HG02610 (cell line): Measurements from ENCODE around the gene SNRNP40.

Experiments
- ATAC-seq: cut with Tn5 transposase; IDR thresholded peaks from one replicate; pipeline ENCODE4 v1.9.1; 2021; ENCODE audit warnings: mild to moderate bottlenecking, moderate library complexity; ENCODE audit not compliant: unreplicated experiment

The SNRNP40 gene

DNA sequence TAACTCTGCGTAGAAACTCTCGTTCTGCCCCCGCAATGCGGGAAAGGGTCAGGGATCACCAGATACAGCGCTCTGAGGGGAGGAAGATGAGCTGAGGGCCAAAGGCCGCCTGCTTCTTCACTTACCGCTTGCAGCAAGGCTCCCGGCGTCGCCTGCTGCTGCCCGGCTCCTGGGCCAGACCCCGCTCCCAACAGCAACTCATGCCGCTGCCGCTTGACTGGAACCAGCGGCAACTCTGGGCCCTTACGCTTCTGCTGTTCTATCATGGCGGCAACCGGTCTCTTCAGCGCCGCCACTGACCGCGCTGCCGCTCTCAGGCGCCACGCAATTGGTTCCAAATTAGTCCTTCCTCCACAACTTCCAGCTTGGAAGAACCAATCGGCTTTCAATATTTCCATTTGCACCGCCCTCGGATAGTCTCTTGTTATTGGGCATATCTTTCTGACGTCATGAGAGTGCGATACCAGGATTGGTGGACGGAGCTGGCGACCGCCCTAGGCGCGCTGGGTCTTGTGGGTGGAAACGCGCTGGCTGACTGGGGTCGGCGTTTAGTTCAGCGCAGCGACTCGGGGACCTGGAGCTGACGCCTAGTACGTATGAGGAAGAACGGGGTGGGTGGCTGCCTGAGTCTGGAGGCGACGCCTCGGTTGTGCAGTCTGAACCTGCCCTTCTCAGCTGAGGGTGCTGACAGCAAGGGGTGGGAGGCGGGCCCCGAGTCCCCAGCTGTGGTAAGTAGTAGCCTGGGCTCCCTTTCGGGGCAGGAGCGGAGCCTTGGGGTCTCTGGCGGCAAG lies at the start of gene SNRNP40, which contains the start of gene ZCCHC17:
Gene SNRNP40, minus strand, starts transcription at position 303 of the 791 bp plus-strand sequence. Its CDS starts 37 bp downstream, at position 266.
Gene ZCCHC17, plus strand, starts transcription at position 547 of the 791 bp plus-strand sequence. CDS start 13,067 bp downstream, outside the sequence.
- peak; percentile 98 for ATAC-seq

DNA sequence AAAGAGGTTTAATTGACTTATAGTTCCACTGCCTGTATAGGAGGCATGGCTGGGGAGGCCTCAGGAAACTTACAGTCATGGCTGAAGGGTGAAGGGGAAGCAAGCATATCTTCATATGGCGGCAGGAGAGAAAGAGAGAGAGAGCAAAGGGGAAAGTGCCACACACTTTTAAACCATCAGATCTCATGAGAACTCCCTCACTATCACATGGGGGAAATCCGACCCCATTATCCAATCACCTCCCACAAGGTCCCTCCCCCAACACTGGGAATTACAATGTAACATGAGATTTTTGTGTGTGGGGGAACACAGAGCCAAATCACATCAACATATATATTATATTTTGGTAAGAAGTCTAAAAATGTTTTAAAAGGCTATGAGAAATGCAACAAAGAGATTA lies 49.0 kb upstream of the SNRNP40 start:
- no peak for ATAC-seq

DNA sequence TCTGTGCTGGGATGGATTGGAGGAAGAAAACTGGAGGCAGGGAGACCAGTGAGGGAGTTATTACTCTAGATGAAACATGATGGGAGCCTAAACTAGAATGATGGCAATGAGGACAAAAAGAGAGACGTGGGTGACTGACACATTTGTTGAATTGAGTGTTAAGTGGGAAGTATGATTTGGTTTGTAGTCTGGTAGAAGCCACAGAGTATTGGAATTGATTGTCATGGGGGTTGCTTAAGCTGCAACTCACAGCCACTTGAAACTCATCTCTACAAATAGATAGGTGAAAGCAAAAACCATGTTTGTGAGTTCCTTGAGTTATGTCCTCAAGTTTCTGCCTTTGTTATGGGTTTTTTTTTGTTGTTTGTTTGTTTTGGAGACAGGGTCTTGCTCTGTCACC lies 47.9 kb upstream of the SNRNP40 start:
- ATAC-seq: no peak

DNA sequence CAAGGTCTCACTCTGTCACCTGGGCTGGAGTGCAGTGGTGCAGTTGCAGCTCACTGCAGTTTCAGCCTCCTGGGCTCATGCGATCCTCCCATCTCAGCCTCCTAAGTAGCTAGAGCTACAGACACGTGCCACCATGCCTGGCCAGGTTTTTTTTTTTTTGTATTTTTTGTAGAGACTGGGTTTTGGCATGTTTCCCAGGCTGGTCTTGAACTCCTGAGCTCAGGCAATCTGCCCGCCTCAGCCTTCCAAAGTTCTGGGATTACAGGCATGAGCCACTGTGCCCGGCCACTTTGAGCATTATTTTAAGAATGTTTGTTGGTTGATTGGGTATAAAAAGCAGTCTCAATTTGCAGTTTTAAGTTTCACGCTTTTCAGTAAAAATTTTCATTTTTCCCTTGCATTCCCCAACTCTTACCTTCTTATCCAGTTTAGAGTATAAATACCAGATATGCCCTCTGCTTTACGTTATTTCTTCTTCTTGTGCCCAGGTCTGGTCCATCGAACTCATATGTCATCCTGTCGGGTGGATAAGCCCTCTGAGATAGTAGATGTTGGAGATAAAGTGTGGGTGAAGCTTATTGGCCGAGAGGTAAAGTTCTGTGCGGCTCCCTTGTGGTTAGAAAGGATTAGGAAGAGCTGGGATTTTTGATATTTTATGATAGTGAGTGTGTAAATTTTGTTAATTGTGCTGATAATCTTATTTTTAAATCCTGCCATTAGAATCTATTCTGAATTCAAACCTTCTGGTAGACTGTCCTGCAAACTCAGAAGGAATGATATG lies 40.3 kb upstream of the SNRNP40 start:
- no peak for ATAC-seq

DNA sequence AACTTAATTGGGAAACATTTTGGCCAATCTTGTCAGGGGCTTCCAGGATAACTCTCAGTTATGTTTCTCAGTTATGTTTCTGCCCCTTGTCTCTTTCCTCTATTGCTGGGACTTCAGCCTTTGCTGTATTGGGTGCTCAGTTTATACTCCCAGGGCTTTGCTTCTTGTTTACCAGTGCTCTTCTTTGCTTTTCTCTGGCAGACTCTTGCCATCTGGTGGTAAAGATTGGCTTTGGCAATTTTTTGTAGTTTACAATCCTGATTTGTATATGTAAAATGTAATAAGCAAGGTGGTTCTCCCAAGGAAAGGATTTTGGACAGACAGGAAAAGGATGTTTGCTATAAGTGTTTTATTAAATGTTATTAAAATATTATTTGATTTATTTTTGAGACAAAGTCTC lies 38.4 kb upstream of the SNRNP40 start:
- ATAC-seq: no peak

DNA sequence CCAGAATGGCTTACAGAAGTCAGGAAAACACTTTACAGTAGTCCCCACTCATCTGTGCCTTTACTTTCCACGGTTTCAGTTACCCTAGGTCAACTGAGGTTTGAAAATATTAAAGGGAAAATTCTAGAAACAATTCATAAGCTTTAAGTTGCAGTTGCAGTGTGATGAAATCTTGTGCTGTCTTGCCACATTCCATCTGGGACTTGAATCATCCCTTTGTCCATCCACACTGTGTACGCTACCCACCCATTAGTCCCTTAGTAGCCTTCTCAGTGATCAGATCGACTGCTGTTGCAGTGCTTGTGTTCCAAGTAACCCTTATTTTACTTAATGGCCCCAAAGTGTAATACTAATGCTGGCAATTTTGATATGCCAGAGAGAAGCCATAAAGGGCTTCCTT lies 30.8 kb upstream of the SNRNP40 start:
- ATAC-seq: no peak

DNA sequence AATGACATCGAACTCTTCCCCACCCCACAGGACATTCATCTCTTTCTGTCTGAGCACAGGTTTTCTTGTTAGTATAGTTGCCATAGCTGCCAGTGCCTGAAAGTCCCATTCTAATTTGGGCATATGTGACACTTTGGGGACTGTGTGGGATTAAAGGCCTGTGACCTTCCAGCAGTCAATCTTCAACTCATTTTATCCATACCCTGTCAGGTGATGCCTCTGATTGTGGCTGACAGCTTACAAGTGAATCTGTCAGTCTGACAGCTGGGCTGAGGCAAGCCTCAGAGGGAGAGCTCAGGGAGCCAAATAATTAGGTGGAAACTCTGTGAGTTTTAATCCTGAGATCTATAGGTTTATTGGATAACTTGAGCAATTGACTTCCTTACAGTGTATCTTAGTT lies 29.9 kb upstream of the SNRNP40 start:
- ATAC-seq: no peak

DNA sequence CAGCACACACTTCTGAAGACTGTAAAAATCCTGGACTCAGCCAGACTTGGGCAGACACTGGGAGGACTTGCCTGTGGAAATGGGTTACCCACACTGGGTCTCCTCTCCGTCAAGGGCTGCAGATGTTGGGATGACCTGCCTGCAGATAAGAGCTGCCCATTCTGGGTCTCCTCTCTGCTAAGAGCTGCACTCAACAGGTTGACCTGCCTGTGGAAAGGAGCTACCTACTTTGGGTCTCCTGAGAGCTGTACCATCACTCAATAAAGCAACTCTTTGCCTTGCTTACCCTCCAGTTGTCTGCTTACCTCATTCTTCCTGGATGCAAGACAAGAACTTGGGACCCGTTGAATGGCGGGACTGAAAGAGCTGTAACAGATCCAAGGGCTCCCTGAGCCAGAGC lies 28.4 kb upstream of the SNRNP40 start:
- ATAC-seq: no peak

DNA sequence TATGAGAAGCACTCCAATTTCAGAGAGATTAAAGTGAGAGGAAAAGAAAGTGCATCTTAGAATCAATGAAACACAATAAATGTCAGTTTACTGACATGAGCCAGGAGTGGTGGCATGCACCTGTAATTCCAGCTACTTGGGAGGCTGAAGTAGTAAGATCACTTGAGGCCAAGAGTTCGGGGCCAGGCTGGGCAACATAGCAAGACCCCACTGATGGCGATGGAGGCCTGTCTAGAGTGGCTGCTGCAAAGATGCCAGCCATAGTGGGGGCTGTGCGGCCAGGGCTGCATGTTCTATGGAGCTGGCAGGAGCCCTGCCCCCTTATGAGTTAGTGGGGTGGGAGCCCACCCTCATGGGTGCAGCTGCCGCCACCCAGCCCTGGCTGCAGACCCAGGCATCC lies 27.5 kb upstream of the SNRNP40 start:
- ATAC-seq: no peak

DNA sequence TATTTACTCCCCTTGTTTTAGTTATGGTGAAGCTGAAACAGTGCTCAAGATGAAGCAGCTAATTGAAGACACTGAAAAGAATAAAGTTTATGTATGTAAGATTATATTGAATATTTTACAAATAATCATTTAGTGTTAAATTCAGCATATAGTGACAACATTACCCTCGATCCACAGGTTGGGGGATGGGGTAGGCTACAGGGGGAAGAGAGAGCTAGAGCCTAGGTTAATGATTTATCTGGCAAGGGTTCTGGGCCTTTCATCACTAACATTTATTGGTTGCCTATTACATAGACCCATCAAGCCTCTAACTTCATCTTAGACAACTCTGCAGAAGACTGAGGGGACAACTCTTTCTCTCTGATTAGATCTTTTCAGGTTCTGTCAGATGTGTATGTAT lies 21.6 kb upstream of the SNRNP40 start:
- ATAC-seq: no peak

DNA sequence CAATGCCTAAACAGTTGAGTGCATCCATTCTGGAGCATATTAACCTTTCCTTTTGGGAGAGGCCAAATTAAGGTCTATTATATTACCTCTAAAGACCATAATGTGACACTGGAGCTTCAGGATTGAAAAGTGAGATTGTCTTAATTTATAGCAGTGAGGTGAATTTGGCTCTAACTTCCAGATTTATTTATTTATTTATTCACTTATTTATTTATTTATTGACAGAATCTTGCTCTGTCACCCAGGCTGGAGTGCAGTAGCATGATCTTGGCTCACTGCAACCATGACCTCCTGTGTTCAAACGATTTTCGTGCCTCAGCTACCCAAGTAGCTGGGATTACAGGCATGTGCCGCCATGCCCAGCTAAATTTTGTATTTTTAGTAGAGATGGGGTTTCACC lies 19.3 kb upstream of the SNRNP40 start:
- no peak for ATAC-seq

DNA sequence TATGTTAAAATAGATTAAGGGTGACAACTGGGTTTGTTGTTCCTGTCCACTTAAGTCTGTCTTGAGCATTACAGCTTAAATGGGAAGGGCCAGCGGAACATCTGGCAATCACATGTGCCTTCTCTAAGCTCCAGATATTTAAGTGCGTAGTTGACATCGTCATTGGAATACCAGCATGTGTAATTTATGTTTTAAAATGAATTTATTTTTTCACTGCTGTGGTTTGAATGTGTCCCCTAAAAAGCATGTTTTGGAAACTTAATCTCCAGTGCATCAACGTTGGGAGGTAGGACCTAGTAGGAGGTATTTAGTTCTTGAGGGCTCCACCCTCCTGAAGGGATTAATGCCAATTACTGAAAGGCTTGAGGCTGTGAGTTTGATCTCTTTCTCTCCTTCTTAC lies 13.6 kb upstream of the SNRNP40 start:
- no peak for ATAC-seq

DNA sequence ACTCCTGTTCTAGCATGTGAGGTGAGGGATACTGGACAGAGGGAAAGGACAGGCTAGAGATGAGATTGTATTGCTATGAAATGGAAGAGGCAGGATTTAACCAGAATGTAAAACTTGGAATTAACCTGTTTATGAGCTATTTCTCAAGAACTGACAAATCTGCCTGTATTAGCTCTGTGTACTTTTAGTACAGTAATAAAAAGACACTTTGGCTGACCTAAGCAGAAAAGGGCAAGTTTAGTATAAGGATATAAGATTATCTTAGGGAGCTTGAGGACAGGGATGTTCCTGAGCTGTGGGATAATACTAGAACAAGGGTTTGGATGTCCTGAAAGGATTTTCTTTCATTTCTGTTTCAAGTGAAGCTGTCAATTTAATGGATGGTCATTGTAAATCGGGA lies 11.4 kb upstream of the SNRNP40 start:
- ATAC-seq: no peak

DNA sequence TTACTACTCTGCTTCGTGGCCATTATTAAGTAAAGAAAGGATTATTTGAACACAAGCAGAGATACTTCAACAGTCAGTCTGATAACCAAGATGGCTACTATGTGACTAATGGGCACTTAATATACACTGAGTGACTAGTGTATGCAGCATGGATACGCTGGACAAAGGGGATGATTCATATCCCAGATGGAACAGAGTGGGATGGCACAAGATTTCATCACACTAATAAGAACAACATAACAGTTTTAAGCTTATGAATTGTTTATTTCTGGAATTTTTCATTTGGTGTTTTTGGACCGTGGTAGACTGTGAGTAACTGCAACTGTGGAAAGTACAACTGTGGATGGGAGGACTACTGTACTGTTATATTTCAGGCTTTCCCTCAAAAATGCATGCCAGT lies 9.7 kb upstream of the SNRNP40 start:
- no peak for ATAC-seq

DNA sequence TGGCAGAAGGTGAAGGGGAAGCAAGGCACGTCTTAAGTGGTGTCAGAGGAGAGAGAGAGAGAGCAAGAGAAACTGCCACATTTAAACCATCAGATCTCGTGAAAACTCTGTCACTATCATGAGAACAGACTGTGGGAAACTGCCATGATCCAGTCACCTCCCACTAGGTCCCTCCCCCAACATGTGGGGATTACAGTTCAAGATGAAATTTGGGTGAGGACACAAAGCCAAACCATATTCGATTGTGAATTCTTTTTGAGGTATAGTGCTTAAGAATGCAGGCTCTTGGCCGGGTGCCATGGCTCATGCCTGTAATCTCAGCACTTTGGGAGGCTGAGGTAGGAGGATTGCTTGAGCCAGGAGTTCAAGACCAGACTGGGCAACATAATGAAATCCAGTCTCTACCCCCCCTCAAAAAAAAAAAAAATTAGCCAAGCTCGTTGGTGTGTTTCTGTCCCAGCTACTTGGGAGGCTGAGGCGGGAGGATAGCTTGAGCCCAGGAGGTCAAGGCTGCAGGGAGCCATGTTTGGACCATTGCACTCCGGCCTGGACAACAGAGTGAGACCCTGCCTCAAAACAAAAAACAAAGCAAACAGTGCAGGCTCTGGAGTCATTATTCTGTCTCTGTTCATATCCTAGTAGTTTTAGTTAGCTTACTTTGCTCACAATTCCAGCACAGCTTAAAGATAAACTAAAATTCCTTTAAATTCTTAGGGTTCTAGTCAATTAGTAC lies 6.3 kb upstream of the SNRNP40 start:
- ATAC-seq: no peak

DNA sequence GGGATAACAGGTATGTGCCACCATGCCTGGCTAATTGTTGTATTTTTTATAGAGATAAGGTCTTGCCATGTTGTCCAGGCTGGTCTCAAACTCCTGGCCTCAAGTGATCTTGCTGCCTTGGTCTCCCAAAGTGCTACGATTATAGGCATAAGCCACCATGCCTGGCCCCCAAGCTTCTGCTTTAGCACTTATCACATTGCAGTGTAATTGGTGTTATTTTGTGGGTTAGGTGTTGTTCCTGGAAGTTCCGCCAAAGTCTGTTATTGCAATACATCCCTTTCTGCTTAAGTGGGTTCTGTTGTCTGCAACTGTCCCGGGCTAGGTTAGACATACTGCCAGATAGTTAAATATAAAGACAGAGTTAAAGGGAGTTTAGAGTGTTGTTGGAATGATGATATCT lies 3.6 kb upstream of the SNRNP40 start:
- ATAC-seq: no peak

DNA sequence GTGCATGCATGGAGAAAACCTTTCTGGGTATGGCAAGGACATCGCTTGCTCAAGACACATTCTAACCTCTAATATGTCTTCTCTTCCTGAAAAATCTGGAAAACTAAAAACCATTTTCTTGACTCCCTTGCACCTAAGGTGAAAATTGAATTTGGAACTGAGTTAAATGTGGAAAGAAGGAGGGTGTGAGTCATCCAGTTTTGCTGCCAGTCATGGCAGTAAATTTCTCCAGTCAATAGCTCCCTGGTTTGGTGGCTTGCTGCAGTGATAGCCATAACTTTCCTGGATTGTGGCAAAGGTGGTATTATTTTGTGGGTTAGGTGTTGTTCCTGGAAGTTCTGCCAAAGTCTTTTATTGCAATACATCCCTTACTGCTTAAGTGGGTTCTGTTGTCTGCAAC lies 2.8 kb upstream of the SNRNP40 start:
- ATAC-seq: no peak

DNA sequence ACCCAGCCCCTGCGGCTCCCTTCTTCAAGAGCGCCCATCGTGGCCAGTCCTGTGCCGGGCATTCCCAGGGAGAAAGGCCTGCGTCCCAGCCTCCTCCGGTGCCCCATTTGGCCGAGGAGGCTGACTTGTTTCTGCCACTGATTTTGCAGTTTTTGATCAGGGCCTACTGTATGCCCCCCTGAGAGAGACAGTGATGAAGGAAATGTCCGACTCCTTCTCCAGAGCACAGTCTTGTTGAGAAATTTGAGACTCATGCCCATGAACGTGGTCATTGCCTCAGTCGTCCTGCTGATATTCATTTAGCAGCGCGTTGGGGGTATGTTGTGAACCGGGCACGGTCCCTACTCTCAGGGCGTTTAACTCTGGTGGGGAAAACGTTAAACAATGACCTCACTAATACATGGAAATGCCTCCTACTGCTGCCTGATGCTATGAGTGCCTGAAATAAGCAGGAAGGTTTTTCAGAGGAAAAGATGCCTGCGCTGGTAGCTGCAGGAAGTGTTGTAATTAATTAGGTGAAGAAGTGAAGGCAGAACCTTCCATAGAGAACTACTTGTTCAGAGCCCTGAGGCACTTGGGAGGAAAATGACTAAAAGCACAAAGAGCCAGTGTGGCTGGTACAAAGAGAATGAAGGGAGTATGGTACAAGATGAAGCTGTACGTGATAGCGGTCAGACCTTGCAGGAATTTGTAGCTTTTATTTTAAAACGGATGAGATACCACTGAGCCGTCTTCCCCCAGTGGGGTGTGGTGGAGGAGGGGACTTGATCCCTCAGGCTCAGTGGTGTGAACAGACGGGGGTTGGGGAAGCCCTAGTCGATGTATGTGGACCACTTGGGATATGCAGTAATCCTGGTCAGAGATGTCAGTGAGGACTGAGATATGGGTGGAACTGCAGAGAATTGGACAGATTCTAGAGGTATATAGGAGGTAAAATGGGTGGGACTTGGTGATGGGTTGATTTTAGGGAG lies 974 bp upstream of the SNRNP40 start:
- ATAC-seq: no peak

DNA sequence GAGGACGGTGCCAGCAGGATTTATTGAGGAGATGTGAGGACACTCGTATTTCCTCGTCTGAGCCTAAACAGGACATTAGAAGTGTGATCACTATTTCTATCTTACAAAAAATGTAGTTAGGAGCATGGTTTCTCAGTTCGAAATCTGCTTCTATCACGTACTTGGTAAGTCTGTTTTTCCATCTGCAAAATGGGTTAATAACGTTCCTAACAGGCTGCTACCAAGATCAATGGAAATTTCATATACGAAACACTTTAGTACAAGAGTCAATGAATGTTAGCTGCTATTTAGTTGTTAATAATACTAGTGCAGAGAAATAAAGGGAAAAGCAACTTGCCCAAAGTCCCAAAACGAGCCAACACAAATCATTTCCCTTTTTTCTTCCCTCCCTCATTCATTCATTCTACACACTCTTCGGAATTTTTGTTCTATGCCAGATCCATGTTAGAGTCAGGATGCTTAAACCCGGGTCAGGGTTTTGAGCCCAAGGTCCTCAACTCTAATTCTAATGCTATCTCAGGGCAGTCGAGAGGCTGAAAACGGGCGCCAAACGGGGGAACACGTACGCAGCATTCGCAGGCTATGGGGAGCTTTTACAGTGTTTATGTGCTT lies 608 bp downstream of the SNRNP40 start:
- ATAC-seq: no peak

DNA sequence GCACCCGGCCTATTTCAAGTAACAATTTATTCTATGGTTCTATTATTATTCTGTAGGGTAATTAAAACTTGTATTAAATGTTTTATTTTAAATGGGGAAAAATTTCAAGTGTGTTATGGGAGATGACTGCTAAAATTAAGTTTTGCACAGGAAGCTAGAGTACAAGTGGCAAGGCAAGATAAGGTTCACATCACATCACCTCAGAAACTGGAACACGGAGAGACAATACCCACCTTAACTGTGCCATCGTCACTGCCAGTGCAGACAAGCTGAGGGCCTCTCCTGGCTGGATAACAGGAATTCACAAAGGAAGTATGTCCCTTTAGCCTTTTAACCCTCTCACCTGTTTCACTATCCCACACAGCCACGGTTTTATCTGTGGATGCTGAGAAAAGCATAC lies 7.6 kb downstream of the SNRNP40 start:
- ATAC-seq: no peak
